ENCODE results near the gene PNMA6F.
"Not testable (repeated sequence)": the region's sequence is repeated elsewhere in the genome, so short reads cannot be mapped to it uniquely, and the experiment has no call there.

The PNMA6F gene

DNA sequence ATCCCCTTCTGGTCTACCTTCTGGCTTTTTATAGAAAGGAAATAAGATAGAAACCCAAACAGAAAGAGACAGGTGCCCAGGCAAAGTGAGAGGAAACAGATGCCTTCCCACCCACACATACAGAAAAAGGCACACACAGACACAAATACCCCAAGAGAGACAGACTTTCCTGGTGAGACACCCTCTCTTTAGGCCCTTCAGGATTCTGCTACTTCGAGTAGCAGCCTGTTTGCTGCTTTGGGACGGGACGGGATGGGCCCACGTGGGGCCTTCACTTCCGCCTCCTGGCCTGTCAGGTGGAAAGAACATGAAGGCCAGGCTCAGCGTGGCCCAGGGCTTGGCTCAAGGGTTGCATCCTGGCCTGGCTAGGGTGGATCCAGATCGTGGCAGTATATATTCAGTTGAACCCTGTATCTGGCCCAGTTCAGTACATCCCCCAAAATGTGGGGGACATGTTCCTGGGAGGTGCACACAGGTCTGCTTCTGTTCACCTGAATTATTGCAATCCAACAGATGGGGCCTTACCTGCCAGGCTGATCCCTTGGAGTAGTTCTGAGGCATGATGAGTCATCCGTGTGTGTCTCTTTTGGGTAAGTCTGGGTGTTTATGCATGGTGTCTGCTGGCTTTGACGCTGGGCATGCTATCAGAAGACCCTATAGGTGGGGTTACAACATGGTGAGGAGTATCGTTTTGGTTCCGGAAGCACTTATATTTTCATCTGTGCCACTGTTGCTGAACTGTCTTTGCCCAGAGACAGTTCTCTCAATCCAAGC is 14.7 kb upstream of the PNMA6F start:
- in situ Hi-C loops (cut with MboI; ENCODE audit: low sequenced_read_pairs) = no loop called here

DNA sequence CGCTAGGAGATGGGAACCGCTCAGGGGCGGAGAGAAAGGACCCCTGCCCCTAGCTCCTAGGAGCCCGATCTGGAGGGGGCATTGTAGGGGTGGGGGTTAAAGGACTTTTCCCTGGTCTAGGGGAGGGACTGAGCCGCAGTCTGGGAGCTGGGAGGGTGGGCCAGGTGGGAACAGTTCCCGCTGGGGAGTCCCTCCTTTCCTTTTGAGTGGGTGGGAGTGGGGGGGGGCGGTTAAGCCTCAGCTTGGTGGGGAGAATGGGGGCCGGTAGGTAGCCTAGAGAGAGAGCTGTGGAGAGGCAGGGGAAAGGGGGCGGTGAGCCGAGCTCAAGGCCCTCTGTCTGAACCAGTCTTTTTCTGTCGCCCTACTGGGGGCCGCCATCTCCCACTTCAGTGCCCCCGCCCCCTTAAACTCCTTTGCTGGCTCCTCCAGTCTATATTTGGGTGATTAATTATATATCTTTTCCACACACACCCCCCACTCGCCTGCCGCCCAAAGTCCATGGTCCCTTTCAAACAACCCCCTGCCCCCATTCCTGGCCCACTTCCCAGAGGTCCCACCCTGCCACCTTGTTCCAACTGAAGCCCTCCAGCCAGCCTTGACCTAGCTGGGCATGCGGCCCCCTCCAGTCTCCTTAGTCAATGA is 13.2 kb upstream of the PNMA6F start:
- in situ Hi-C loops (cut with MboI; ENCODE audit: low sequenced_read_pairs) = no loop called here

DNA sequence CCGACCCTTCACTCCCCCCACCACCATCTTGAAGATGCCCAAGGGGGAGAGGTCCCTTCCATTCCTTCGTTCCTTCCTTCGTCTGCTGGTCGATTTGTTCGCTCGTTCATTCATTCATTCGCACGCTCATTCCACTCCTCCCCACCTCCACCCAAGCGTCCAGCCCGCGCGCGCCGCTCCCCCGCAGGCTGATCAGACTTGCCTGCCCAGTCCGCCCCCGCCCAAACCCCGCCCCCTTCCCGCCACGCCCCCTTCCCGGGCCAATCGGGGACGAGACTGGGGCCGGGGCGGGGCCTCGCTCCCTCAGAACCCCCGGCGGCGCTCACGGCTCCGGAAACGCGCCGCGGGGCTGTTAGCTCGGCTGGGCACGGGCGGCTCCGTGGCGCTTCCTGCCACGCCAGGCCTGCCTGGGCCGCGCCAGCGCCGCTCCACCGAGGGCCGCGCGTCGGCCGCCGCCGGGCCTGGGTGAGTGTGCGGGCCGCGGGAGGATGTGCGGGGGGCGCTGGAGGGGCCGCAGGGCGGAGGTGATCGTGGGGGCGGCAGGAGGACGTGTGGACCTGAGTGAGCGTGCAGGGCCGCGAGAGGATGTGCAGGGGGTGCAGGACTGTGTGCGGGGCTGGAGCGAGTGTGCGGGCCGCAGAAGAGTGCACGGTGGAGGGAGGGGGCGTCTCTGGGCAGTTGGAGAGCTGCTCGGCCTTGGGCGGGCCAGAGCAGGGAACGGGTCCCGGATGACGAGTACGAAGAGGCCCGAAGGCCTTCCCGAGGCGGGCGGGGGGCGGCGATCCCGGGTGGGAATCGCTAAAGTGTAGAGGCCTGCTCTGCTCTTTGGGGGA is 12.5 kb upstream of the PNMA6F start, which contains the start of gene ZNF275:
ZNF275 (plus strand) TSS at position 333 of the 833 bp plus-strand sequence. CDS start 2,527 bp downstream, outside the sequence.
- in situ Hi-C loops (cut with MboI; ENCODE audit: low sequenced_read_pairs) = no loop called here

DNA sequence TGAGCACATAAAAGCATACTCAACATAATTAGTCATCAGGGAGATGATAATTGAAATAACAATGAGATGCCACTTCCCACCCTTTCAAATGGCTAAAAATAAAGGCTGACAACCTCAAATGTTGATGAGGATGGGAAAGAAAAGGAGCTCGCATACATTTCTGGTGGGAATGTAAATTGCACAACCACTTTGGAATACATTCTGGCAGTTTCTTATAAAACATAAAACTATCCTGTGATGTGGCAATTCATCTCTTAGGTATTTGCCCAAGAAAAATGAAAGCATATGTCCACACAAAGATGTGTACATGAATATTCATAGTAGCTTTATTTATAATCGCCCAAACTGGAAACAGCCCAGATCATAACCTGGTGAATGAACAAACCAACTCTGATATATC is 11.7 kb upstream of the PNMA6F start:
- in situ Hi-C loops (cut with MboI; ENCODE audit: low sequenced_read_pairs) = no loop called here

DNA sequence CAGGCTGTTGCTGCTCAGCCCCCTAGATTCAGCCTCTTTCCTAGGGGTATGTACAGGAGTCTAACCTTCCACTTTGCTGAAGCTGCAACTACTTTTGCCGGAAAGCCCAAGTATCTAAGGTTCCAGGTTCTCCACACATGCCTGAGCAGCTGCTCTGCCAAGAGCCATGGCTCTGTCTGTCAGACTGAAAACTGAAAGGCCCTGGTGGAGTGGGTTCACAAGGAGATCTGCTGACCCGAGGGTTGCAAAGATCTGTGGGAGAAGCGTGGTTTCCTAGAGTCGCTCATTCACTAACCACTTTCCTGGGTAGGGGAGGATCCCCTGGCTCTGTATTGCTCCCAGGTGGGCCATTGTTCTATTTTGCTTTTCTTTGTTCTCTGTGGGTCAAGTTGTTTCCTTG is 6.0 kb upstream of the PNMA6F start:
- in situ Hi-C loops (cut with MboI; ENCODE audit: low sequenced_read_pairs) = no loop called here

DNA sequence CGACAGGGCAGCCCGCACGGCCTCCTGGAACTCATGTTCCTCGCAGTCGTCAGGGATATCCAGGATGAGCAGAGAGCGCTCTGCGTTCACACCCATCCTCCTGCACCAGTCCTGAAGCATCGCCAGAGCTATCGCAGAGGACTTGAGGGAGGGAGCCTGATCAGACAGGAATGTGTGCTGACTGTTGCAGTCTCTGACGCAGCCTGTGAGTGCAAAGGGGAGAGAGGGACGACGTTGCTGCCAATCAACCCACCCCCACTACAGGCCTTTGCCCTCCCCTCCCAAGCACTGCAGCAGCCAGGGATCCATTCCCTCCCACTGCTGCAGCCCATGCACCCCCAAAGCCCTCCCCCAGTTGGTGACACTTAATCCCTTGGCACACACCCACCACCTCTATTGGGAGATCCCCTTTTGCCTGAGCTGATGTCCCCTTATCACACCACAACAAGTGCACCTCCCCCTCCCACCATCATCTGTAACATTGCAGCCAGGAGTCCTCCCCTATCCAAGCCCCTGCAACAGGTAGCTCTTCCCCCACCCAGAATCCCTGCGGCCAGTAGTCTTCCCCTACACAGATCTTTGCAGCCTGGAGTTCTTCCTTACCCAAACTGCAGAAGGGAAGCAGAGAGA is 897 bp downstream of the PNMA6F start:
- in situ Hi-C loops (cut with MboI; ENCODE audit: low sequenced_read_pairs) = no loop called here

DNA sequence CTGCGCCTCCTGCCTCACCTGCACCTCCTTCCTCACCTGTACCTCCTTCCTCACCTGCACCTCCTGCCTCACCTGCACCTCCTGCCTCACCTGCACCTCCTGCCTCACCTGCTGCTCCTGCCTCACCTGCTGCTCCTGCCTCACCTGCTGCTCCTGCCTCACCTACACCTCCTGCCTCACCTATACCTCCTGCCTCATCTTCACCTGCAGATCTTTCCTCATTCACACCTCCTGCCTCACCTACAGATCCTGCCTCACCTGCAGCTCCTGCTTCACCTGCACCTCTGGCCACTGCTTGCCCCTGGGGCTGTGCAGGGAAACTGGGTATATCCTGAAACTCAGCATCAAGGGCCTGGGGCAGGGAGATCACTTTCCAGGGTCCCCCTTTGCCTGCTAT is 1.5 kb downstream of the PNMA6F start:
- in situ Hi-C loops (cut with MboI; ENCODE audit: low sequenced_read_pairs) = not testable (repeated sequence)

DNA sequence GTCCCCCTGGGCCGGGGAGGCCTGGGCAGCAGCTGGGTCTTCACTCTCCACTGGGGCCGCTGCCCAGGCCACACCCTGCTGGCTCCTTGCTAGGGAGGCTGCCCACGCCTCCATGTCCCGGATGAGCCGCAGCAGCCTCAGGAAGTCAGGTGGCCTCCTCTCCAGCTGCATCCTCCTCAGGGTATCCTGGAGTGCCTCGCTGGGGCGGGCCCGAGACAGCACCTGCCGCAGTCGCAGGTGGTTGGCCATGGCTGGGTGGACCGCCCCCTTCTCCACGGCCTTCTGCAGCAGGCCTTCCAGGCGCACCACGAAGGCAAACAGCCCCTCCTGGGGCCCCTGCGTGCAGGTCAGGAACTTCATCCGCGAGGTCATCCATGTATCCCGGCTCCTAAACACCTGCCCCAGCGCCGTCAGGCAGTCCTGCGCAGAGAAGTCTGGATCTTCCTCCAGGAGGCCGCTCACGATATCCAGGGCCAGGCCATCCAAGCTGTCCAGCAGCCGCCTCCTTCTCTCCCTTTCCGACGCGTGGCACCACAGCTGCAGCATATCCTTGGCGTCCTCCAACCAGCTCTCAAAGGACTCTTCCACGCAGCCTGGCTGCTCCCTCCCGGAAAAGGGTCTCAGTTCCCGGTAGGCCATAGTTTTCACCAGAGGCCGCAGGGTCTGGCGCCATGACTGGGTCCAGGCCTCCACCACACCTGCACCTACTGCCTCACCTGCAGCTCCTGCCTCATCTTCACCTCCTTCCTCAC is 2.1 kb downstream of the PNMA6F start:
- in situ Hi-C loops (cut with MboI; ENCODE audit: low sequenced_read_pairs) = no loop called here

DNA sequence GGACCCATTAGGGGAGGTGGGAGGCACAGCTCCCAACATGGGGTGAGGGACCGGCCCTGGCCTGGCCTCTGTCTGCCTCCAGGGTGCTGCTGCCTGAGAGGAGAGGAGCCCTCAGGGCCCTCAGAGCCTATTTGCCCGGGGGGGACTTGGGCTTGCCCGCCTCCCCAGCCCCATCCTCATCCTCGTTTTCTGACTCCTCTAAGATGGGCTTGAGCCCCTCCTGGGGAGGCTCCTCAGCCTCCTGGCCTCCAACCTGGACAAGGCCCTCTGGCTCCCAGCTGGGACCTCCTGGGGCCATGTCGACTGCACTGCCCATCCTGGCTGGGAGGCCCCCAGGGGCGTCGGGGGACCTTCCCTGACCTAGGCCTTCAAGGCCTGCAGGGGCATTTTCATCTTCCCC is 2.8 kb downstream of the PNMA6F start:
- in situ Hi-C loops (cut with MboI; ENCODE audit: low sequenced_read_pairs) = no loop called here

DNA sequence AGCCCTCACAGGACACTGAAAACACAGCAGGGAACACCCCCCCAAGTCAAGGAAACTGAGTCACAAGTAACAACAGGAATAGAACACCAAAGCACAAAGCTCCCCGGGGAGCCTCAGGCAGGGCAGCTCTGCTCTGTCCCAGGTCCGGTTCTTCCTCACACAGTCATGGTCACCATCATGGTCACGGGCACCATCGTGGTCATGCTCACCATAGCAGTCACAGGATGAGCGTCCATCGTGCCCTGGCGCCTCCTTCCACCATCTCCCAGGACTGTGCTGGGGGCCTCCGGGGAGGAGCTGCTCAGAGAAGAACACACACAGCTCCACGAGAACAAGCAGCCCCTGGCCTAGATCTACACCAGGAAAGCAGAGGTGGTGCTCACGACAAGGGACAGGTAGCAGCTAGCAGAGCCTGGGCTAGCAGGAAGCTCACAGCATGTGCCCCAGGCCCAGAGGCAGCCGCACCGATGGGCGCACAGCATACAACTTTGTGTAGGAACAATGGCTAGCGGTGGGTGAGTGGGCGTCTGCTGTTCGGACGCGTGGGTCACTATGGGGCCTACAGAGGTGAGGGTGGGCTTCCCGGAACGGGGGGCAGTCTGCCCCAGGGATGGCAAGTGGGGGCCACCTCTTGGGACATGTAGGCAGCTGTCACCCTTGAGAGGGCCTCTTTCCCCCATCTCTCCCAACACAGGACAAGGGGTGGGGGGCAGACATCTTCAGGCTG is 3.4 kb downstream of the PNMA6F start:
- in situ Hi-C loops (cut with MboI; ENCODE audit: low sequenced_read_pairs) = no loop called here

DNA sequence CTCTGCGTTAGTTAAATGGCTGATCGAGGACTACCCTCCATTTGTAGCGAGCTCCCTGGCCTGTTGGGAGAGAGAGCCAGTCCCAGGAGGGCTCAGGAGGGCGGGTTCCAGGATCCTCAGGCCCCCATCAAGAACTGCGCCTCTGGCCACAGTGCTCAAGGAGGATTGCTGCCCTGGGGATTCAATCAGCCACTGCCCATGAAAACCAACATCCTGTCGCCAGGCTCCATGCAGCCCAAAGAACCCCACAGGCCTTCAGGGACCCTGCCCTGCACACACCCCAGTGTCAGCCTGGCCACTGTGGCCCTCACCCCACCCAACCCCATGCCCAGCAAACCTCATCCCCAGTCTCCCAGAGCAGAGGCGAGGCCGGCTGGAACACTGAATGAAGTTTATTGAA is 4.3 kb downstream of the PNMA6F start:
- in situ Hi-C loops (cut with MboI; ENCODE audit: low sequenced_read_pairs) = no loop called here

DNA sequence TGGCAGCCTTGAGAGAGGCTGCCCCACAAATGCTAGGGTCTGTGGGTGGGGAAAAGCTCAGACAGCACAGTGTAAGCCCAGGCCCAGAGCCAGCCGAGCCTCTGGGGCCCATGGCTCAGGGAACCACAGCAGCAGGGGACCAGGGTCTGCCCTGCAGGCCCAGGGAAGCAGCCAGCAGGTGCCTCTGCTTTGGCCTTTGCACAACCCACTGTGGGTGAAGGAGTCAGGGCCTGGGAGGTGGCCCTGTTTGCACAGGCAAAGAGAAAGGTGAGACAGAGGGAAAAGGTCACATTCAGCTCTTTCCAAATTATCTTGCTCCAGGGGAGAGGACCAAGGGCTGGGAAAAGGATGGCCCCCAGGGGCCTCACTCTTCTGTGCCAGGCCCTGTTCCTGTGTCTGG is 8.7 kb downstream of the PNMA6F start:
- in situ Hi-C loops (cut with MboI; ENCODE audit: low sequenced_read_pairs) = no loop called here

DNA sequence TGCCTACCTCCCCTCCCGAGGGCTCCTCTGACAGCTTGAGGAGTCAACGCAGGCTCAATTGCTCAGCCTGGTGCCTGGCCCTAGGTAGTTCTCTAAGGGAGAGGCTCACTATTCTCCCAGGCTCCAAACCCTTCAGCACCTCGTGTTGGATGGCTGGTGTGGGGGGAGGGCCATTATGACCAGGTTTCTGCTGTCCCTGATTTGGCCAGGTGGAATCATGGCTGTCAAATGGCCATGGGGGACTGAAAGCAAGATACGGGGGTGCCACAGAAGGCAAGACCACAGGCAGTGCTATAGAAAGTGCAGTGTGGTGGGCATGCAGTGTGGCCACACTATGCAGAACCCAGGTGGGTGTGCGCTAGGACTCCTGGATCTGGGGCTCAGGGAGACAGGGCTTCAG is 9.5 kb downstream of the PNMA6F start:
- in situ Hi-C loops (cut with MboI; ENCODE audit: low sequenced_read_pairs) = no loop called here

DNA sequence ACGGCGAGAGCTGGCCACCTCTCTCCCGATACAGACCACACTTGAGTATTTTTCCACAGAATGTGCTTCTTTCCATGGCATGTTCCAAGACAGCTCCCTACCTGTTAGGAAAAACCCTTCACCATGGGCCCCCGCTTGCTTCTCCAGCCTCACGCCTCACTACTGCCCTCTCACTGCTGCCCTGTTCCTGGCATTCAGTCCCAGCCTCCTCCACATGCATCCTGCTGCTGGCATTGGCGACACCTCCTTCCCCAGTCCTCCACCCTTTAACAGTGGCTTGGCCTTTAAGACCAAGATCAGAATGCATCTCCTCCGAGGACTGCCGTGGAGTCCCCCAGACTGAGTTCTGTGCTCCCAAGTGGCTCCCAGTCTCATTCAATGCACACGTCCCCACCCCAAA is 10.7 kb downstream of the PNMA6F start:
- in situ Hi-C loops (cut with MboI; ENCODE audit: low sequenced_read_pairs) = no loop called here

DNA sequence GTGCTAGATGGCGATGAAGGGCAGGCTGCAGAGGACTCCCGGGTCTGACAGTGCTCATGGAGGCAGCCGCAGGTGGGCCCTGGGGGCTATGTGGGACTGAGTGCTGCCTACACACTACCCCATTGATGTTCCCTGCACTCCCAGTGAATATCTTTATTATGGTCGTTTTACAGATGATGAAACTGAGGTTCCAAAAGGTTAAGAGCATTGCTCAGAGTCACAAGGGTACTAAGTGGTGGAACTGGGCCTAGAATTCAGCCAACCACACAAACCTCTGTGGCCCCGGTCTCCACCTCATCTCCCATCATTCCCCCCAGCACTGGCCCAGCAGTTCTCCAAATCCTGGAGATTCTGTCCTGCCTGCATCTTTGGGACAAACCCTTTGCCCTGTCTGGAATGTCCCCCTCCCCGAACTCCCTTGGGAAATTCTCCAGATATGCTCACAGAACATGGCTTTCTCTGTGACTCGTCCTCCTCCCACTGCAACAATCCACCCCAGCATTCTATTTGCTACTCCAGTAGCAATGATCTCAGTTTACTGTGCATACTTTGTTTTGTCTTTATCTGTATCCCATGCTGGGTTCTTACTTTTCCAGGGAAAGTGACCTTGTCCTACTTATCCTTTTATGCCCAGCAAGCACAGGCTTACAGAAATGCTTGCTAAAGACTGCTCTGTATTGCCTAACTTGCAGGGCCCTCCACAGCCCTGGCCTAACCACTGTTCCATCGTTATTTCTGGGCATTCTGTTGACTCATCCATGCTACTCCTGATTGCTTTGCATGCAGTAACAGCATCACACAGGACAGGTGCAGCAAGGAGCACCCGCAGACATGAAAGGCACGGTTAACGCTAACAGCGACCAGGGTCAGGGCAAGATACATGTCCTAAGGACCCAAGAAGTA is 14.0 kb downstream of the PNMA6F start:
- in situ Hi-C loops (cut with MboI; ENCODE audit: low sequenced_read_pairs) = no loop called here

DNA sequence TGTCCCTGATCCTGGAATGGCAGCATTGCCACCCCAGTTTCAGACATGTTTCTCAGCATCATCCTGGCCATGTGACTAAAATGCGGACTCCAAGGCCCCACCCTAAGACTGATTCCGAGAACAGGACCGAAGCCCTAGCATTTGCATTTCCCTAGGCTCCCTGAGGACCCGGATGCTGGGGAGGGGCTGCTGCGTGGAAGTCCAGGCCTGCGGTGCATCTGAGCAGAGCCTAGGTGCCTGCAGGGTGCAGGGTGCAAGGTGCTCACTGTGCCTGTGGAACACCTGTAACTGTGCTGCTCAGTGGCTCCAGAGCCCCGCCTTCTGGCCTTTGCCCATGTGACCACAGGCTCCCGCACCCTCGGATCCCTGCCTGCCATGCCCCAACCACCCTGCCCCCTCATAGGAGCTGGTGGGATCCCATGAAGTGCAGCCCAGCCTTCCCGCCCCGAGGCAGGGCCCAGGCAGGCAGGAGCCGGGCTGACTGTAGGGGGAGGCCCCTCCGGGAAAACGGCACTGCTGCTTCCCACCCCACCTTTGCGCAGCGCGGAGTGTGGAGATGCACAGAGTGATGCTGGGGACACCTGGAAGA is 14.9 kb downstream of the PNMA6F start:
- in situ Hi-C loops (cut with MboI; ENCODE audit: low sequenced_read_pairs) = no loop called here

DNA sequence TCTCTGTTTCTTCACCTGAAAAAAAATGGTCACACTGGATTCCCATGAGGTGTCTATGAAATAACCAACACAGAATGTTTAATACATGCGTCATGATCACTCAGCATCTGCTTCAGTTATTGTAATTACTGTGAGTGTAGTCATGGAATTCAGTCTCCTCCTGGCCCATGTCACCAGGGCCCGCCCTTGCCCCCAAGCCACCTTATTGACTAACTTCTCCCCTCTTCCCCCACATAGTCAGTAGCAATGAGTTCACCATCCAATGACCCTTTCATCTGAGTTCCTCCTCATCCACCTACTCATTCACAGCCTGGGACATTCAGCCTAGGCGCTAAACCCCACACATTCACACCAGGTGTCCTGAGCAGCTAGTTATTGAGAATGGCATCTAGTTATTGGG is 15.6 kb downstream of the PNMA6F start:
- in situ Hi-C loops (cut with MboI; ENCODE audit: low sequenced_read_pairs) = no loop called here

DNA sequence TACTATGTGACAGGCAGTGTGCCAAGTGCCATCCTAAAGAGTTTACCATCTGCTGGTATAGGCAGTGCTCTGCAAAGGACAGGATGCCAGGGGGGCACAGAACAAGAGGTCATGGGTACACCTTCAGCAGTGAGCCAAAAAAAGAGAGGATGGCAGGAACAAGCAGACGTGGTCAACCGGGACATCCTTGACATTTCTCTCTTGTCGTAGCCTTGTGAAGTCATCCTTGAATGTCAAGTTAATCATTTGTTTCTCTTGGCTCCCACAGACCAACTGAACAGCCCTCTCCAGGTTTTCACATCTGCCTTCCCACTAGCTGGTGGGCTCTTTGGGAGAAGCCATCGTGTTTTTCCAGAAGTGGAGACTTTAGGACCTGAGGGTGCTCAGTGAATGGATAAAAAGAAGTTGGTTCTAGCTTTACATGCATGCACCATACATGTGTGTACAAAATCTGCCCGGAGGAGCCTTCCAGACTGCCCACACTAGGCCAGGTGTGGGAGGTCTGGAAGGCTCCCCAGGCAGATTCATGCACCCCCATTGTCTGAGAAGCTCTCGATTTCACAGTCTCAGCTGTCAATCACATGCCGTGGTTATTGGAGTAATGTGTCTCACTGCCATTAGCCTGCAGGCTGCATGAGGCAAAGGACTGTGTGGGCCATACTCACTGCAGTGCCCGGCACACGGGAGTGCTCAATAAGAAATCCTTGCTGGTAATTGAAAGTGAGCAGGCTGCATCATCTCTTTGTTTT is 16.4 kb downstream of the PNMA6F start:
- in situ Hi-C loops (cut with MboI; ENCODE audit: low sequenced_read_pairs) = no loop called here
